GM18951 (cell line): ENCODE data around the gene BCL11B.

Source experiments
- POLR2A ChIP-seq: IDR thresholded peaks from 4 replicates; pipeline ENCODE4 v1.6.1; 2011; ENCODE audit warnings: mild to moderate bottlenecking; ENCODE audit not compliant: insufficient read length, insufficient read depth; ENCODE audit errors: extremely low read depth
- in situ Hi-C: fragments of 300-500 bp; cut with MboI; formaldehyde crosslinking; loops from one replicate; pipeline ENCODE4 v1.12.0; 2022; ENCODE audit warnings: low sequenced_read_pairs, mixed read lengths, inconsistent platforms; ENCODE audit not compliant: unreplicated experiment

BCL11B gene

GRCh38 chr14:99137001-99137700 is 134.8 kb downstream of the BCL11B start:
- TF ChIP-seq POLR2A, result no peak
- in situ Hi-C loops, result no loop called here

DNA sequence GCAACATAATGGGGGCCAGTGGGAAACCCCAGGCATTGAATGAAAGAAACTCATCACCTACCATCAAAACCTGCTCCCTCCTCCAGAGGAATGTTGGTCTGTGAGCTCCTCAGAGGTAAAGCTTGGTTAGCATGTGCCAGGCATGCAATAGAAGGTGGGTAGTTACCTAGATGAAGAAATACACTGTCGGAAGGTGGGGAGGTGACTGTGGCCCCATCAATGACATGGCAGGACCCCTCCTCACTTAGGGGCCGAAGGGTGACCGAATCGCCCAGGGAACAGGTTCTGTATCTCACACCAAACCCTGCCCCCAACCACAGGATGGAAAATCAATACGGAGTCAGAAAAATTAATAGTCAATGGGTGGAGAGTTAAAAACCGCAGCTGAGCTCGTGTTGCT is 135.6 kb downstream of the BCL11B start:
- no peak for TF ChIP-seq POLR2A
- in situ Hi-C loops, result no loop called here

DNA sequence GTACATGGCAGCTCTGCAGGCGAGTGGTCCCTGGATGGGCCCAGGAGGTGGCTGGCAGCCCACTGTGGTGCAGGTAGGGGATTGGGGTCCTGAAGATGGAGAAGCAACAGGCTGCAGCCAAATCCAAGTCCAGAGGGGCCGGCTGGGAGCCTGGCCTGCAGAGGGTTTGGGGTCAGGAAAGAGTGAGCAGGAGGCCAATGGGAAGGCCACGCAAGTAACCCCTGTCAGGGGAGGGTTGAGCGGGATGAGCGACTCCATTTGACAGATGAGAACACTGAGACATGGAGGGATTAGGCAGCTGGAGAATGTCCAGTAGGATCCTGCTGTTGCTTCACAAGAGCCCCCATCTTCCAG is 136.0 kb downstream of the BCL11B start:
- TF ChIP-seq POLR2A, result no peak
- in situ Hi-C loops, result no loop called here

DNA sequence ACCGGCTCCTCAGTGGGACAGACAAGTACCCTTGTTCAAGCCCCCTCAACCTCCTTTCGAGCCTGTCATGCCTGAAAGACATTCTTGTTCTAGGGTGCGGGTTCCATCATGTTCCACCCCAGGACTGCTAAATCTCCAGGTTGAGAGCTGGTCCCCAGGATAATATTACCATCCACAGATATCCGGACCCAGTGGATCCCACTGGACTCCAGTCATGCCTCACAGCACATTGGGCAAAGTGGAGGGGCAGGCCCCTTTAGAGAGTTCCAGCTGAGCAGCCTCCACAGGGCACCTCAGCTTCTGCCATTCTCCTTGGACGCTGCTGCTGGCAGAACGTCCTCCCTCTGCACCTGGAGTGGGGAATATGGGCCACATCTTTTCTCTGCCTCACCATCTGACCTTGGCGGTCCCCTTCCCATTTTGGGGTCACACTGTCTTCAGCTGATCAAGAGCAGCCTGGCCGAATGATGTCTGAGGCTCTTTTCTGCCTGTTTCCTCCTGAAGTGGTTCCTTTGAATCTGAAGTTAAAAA is 137.4 kb downstream of the BCL11B start:
- in situ Hi-C loops, result no loop called here
- TF ChIP-seq POLR2A, result no peak

GRCh38 chr14:99133636-99134515 is 138.1 kb downstream of the BCL11B start:
- in situ Hi-C loops, result no loop called here
- no peak for TF ChIP-seq POLR2A

DNA sequence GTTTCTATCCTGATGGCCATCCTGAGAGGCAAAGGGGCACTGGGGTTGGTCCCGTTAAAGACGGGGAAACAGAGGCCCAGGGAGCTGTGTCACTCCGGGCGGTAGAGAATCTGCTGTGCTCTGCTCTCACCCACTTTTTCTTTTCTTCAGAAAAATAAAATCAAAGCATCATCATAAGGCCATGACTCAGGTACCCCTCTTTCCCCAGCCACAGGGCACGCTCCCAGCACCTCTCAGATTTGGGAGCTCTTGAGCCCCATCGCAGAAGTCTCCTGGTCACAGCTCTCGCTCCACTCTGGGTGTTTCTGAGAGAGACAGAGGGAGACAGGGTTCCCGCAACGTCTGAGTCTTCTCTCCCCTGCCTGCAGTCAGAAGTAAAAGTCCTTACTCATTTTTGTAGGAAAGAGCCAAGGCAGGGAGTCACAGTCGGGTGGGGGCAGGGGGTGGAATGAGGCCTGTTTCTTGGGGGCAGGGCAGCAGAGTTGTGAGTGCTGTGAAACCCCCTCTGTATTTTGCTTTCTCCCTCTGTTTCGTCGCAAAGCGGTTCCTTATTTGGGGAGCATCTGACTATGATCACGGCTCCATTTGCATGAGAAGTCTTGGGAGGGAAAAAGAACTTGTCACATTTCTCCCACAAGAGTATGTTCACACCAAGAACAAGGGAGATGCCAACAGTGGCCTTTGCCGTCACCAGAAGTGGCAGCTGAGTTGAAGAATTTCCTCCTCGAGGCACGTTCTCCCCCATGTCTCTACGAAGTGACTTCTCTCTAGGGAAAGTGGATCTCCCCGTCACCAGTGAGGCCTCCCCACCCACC is 139.0 kb downstream of the BCL11B start:
- in situ Hi-C loops, result no loop called here
- no peak for TF ChIP-seq POLR2A

- no peak for TF ChIP-seq POLR2A
- in situ Hi-C loops, result no loop called here
Measured at GRCh38 chr14:99131632-99132271, 140.2 kb downstream of the BCL11B start.

GRCh38 chr14:99129998-99130397 is 142.0 kb downstream of the BCL11B start:
- in situ Hi-C loops, result no loop called here
- no peak for TF ChIP-seq POLR2A

DNA sequence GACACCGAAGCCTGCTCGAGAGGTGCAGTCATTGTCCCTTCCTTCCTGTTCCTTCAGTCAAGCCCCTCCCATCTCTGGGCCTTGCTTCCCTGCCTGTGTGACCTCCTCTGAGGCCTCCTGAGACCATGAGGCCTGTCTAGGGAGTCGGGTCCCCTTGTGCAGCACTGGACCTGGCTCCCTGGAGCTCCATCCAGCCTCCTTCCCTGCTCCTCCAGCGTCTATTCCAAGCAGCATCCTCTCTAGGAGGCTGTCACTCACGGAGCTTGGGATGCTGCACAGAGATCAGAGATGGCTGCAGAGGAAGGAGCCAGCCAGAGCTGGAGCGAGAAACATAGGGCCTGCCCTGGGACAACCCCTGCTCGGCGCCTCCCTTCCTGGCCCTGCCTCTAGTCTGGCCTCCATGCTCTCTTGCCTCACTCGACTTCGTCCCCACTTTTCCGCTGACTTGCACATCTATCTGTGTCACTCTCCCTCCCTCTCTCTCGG is 142.7 kb downstream of the BCL11B start:
- TF ChIP-seq POLR2A, result no peak
- in situ Hi-C loops, result no loop called here

DNA sequence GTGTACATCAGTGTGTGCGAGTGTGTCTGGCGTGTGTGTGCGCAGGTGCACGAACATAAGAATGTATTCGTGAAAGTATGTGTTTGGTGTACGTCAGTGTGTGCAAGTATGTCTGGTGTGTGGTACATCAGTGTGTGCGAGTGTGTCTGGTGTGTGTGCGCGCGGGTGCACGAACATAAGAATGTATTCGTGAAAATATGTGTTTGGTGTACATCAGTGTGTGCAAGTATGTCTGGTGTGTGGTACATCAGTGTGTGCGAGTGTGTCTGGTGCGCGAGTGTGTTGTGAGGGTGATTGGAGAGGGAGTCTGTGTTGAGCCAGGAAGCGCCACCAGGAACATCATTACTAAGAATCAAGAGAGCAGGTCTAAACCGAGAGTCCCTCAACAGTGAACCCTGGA is 143.8 kb downstream of the BCL11B start:
- no peak for TF ChIP-seq POLR2A
- in situ Hi-C loops, result no loop called here

DNA sequence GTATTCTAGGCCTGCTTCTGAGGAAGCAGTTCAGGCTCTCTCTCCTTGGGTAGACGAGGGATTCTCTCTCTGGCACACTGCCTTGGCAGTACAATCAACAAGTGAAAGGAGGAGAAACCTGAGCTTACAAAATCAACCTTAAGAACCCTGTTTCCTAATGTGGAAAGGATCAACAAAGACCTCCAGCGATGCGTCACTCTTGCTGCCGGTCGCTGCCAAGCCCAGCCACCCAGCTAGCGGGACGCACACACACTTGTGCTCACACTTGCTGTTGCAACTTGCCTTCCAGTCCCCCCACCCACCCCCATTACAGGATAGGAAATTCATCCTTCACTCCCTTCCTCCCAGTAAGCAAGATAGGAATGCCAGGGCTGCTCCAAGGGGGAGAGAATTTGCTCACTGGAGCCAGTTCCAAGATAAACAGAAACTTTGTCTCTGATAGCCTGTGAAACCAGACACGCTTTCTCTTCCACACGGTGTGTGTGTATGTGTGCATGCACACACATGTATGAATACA is 144.3 kb downstream of the BCL11B start:
- in situ Hi-C loops, result no loop called here
- TF ChIP-seq POLR2A, result no peak
